IMR-90 (cell line): ENCODE measurements around the gene THADA. TPM values are rescaled to one million over a fixed set of nuclear protein-coding genes. Genes with fewer than 3 reads are reported as not detected.

ENCODE experiments used
- ATAC-seq: fragments of 200-7000 bp; cut with Tn5 transposase; 2 replicates; pipeline ENCODE4 v1.9.1; 2020; ENCODE audit warnings: low read depth, mild to moderate bottlenecking, moderate library complexity
- BruUV-seq: library from RNA; stranded (reverse); fragments of 400-500 nt; replicated peaks from 2 replicates; lab custom pipeline; 2021; lab: Mats Ljungman, UMichigan
- CTCF ChIA-PET: fragments of 300-600 bp; formaldehyde crosslinking; extraction: SDS; loops from one replicate; lab custom pipeline; 2021; ENCODE audit warnings: antibody characterized with exemption; lab: Yijun Ruan, JAX
- POLR2A ChIA-PET: fragments of 300-600 bp; sonication (Branson Sonifier 250); formaldehyde crosslinking; loops from one replicate; lab custom pipeline; 2022; ENCODE audit warnings: antibody characterized with exemption; ENCODE audit not compliant: unreplicated experiment; lab: Charles Lee
- DNase-seq: peaks from one replicate; pipeline ENCODE4 v3.0.0; 2013
- H2AFZ ChIP-seq: replicated peaks from 2 replicates; pipeline ENCODE3; 2013; ENCODE audit warnings: low read length, mild to moderate bottlenecking; ENCODE audit not compliant: poor library complexity
- H2AK5ac ChIP-seq: 2 replicates; pipeline ENCODE4 v1.6.1; 2013; ENCODE audit warnings: low read depth, low read length, inconsistent platforms
- H2AK9ac ChIP-seq: replicated peaks from 2 replicates; pipeline ENCODE3; 2013; ENCODE audit warnings: mild to moderate bottlenecking, low read depth, low read length, moderate library complexity; ENCODE audit not compliant: poor library complexity
- H2BK120ac ChIP-seq: 2 replicates; pipeline ENCODE4 v1.6.1; 2013; ENCODE audit warnings: low read depth, low read length, inconsistent platforms
- H2BK15ac ChIP-seq: 3 replicates; pipeline ENCODE4 v1.6.1; 2013; ENCODE audit warnings: low read depth, low read length, inconsistent platforms
- H2BK20ac ChIP-seq: 2 replicates; pipeline ENCODE4 v1.6.1; 2013; ENCODE audit warnings: low read depth, mild to moderate bottlenecking, inconsistent platforms, low read length, moderate library complexity
- H2BK5ac ChIP-seq: 2 replicates; pipeline ENCODE4 v1.6.1; 2013; ENCODE audit warnings: mild to moderate bottlenecking, low read depth, low read length, inconsistent platforms; ENCODE audit not compliant: poor library complexity, severe bottlenecking
- H3K14ac ChIP-seq: replicated peaks from 2 replicates; pipeline ENCODE4 v1.6.1; 2013; ENCODE audit warnings: low read depth, low read length, inconsistent platforms
- H3K18ac ChIP-seq: 2 replicates; pipeline ENCODE4 v1.6.1; 2013; ENCODE audit warnings: low read depth, low read length, control low read depth
- H3K23ac ChIP-seq: 2 replicates; pipeline ENCODE4 v1.6.1; 2013; ENCODE audit warnings: low read depth, low read length, inconsistent platforms
- H3K27ac ChIP-seq: 2 replicates; pipeline ENCODE4 v1.5.1; 2013; ENCODE audit warnings: mild to moderate bottlenecking, control low read depth, low read length; ENCODE audit not compliant: insufficient read depth
- H3K27me3 ChIP-seq: 2 replicates; pipeline ENCODE4 v1.6.1; 2013; ENCODE audit warnings: low read length; ENCODE audit not compliant: control insufficient read depth, insufficient read depth
- H3K36me3 ChIP-seq: 2 replicates; pipeline ENCODE4 v1.6.1; 2013; ENCODE audit warnings: low read length, mixed read lengths; ENCODE audit not compliant: control insufficient read depth, insufficient read depth
- H3K4ac ChIP-seq: 2 replicates; pipeline ENCODE4 v1.6.1; 2013; ENCODE audit warnings: low read depth, low read length, inconsistent platforms
- H3K4me1 ChIP-seq: 2 replicates; pipeline ENCODE4 v1.6.1; 2013; ENCODE audit warnings: low read length, mixed read lengths; ENCODE audit not compliant: control insufficient read depth, insufficient read depth
- H3K4me2 ChIP-seq: 2 replicates; pipeline ENCODE4 v1.6.1; 2013; ENCODE audit warnings: low read depth, mild to moderate bottlenecking, control low read depth, low read length, moderate library complexity
- H3K4me3 ChIP-seq: 2 replicates; pipeline ENCODE4 v1.5.1; 2013; ENCODE audit warnings: low read depth, mild to moderate bottlenecking, control low read depth, low read length, moderate library complexity; ENCODE audit not compliant: insufficient read depth
- H3K56ac ChIP-seq: 2 replicates; pipeline ENCODE4 v1.6.1; 2013; ENCODE audit warnings: low read length, inconsistent platforms; ENCODE audit not compliant: insufficient read depth; ENCODE audit errors: extremely low read depth
- H3K79me1 ChIP-seq, 2 experiments: 2 replicates each; pipeline ENCODE4 v1.6.1; 2013; ENCODE audit warnings: low read length in 2 of 2, inconsistent platforms in 1 of 2, low read depth in 1 of 2
- H3K9ac ChIP-seq: 2 replicates; pipeline ENCODE4 v1.6.1; 2013; ENCODE audit warnings: low read depth, low read length, control low read depth
- H3K9me1 ChIP-seq: 2 replicates; pipeline ENCODE4 v1.6.1; 2013; ENCODE audit warnings: low read length, inconsistent platforms; ENCODE audit not compliant: insufficient read depth
- H3K9me3 ChIP-seq: 2 replicates; pipeline ENCODE4 v1.6.1; 2013; ENCODE audit warnings: low read length; ENCODE audit not compliant: control insufficient read depth, insufficient read depth
- H4K20me1 ChIP-seq: 2 replicates; pipeline ENCODE4 v1.6.1; 2013; ENCODE audit warnings: low read length, inconsistent platforms; ENCODE audit not compliant: insufficient read depth
- H4K5ac ChIP-seq: 2 replicates; pipeline ENCODE4 v1.6.1; 2013; ENCODE audit warnings: mild to moderate bottlenecking, low read depth, low read length, control low read depth
- H4K8ac ChIP-seq, 2 experiments: 2 replicates each; pipeline ENCODE4 v1.6.1; 2013; ENCODE audit warnings: low read depth in 2 of 2, low read length in 2 of 2, control low read depth in 1 of 2, inconsistent platforms in 1 of 2
- H4K91ac ChIP-seq: 2 replicates; pipeline ENCODE4 v1.6.1; 2013; ENCODE audit warnings: low read depth, low read length, inconsistent platforms; ENCODE audit not compliant: insufficient read depth
- CTCF ChIP-seq: conservative IDR thresholded peaks from 2 replicates; pipeline ENCODE4 v1.5.1; 2012; ENCODE audit warnings: mild to moderate bottlenecking, low read depth, low read length, improper control_type of control experiment
- WGBS, 2 experiments: methylation state at CpG; one replicate each; pipeline versions ENCODE4 v1.1.5 to v1.1.7; 2013; ENCODE audit warnings: missing lambda C conversion rate in 2 of 2; ENCODE audit not compliant: insufficient read length in 1 of 2; ENCODE audit errors: extremely low coverage in 2 of 2; 5-methylcytosine and 5-hydroxymethylcytosine counted together
- dilution Hi-C: fragments of 300-500 bp; cut with HindIII; formaldehyde crosslinking; loops from one replicate; pipeline ENCODE4 v1.14.3; 2018; ENCODE audit warnings: low sequenced_read_pairs; ENCODE audit not compliant: unreplicated experiment
- in situ Hi-C: fragments of 300-500 bp; cut with MboI; formaldehyde crosslinking; loops from 3 replicates; pipeline ENCODE4 v1.14.3; 2019; ENCODE audit warnings: low sequenced_read_pairs, inconsistent platforms, mixed read lengths
- intact Hi-C: fragments of 100-400 bp; cut with micrococcal nuclease; formaldehyde crosslinking; loops from 2 replicates; pipeline ENCODE4 v1.10.0; 2022
- polyA plus RNA-seq, 3 experiments: library from polyadenylated mRNA; depleted of rRNA; stranded (reverse); fragments of >200 nt; gene quantifications; 2 replicates each; pipeline ENCODE4 v1.2.3, GENCODE V29; 2012; ENCODE audit warnings: low replicate concordance in 1 of 3
- total RNA-seq: library from RNA; depleted of rRNA; stranded (reverse); fragments of >200 nt; gene quantifications from 2 replicates; pipeline ENCODE4 v1.2.3, GENCODE V29; 2012

Gene THADA
- total and polyA plus RNA-seq, 2 of the 4 experiments (the other 2 are of a cell fraction), result 10.5 to 21.3 TPM

DNA sequence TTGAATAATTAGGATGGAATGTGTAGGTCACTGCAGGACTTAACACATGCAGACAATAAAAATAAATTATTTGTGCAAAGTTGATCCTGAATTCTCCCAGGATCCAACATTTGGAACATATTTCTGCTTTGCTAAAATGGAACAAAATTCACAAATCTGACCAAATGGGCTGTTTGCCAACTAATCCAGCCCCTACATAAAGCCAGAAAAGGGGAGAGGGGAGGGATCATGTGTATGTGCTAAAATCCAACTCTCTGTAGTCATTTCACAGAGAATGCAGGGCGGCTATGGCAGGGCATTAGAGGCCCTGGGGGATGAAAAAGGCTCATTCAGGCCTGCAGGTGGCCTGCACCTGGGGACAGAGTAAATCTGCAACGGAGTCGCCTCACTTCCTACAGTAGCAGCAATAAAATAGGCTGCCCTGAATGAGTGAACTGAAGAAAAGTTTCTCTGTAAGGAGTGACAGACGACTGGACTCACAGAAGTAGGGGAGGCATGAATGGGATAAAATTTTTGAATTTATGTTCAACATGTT lies 365.4 kb downstream of the THADA start:
- no peaks in the 10 kb centered on the region; the same call in 1 of the 2 replicates for H3K9me1 ChIP-seq
- no peak overlapping the region for H2AK5ac ChIP-seq
- ATAC-seq (no peak), DNase-seq (no peak)
- H4K5ac ChIP-seq, result no peak overlapping the region
- H3K9ac ChIP-seq, result no peak overlapping the region
- no peak overlapping the region for H2BK20ac ChIP-seq
- no peak overlapping the region for H2BK120ac ChIP-seq
- peaks cover 8 to 18% of the 10 kb centered on the region in 2 experiments; a peak in 3 of 4 replicates for H3K79me1 ChIP-seq
- no peak overlapping the region for H3K18ac ChIP-seq
- no peaks in the 10 kb centered on the region for H3K9me3 ChIP-seq
- no peak overlapping the region for H4K8ac ChIP-seq
- no peak overlapping the region for H3K27ac ChIP-seq
- no peak overlapping the region for H2BK15ac ChIP-seq
- no peak for TF ChIP-seq CTCF
- no TSS peak for BruUV-seq
- no peak overlapping the region for H4K91ac ChIP-seq
- peaks cover 9% of the 10 kb centered on the region for H4K20me1 ChIP-seq
- no peak overlapping the region for H3K4me3 ChIP-seq
- POLR2A ChIA-PET, result no interaction called here
- H3K4me2 ChIP-seq, result no peak overlapping the region
- no peak overlapping the region for H3K23ac ChIP-seq
- dilution Hi-C loops (no loop called here), intact Hi-C loops (no loop called here), in situ Hi-C loops (loop anchor here (5.0 to 10.0 kb wide), 2 partner anchors 252 to 376 kb away; no protein-coding TSS in a partner anchor)
- CTCF ChIA-PET, result interaction anchor here (0.6 to 2.2 kb wide), 4 partner anchors 21 to 402 kb away, joined by 3 to 12 read pairs (median 4); no protein-coding TSS in a partner anchor
- H3K14ac ChIP-seq, result no peak overlapping the region
- H3K27me3 ChIP-seq, result no peaks in the 10 kb centered on the region
- no CpG with 5 or more reads among the region's 4 CpGs for WGBS, 2 experiments
- no peaks in the 10 kb centered on the region; the same call in 1 of the 2 replicates for H3K36me3 ChIP-seq
- no peak overlapping the region for H2BK5ac ChIP-seq
- no peak overlapping the region for H3K4ac ChIP-seq
- H2AFZ ChIP-seq, result no peak overlapping the region
- no peak overlapping the region for H2AK9ac ChIP-seq
- H3K56ac ChIP-seq, result no peak overlapping the region
- peaks cover 8% of the 10 kb centered on the region for H3K4me1 ChIP-seq
